ENCODE results near the gene ARHGEF38.

- TF ChIP-seq POLR2A (IDR thresholded peaks at IDR 0.05; ENCODE audit: low read depth, low read length) = no peak
- TF ChIP-seq POLR2AphosphoS5 (IDR thresholded peaks at IDR 0.05; ENCODE audit: low read depth, low read length) = no peak
- no peak for TF ChIP-seq SPI1 (IDR thresholded peaks at IDR 0.05; ENCODE audit: low read depth, low read length)
- TF ChIP-seq TAF1 (IDR thresholded peaks at IDR 0.05; ENCODE audit: low read depth, low read length) = no peak
- no peak for TF ChIP-seq PAX5 (IDR thresholded peaks at IDR 0.05; ENCODE audit: insufficient read depth, low read length, severe bottlenecking)
- TF ChIP-seq POU2F2 (IDR thresholded peaks at IDR 0.05; ENCODE audit: low read depth, low read length) = no peak
Observed at GRCh38 chr4:105709081-105709450, 156.6 kb downstream of the ARHGEF38 start.

All from GM12891 (cell line).